Vagina (tissue), 2 donors: ENCODE measurements around the gene STAT4.

ENCODE experiments used
- POLR2A ChIP-seq, 2 donors: fragments of 450-650 bp; IDR thresholded peaks; one replicate each; pipeline ENCODE4 v1.6.1; 2017; ENCODE audit warnings: antibody characterized with exemption in 2 of 2, mild to moderate bottlenecking in 2 of 2, moderate library complexity in 2 of 2
- POLR2AphosphoS5 ChIP-seq, 2 donors: sonication (generic); formaldehyde crosslinking; IDR thresholded peaks; one replicate each; pipeline ENCODE4 v1.9.0; 2017; ENCODE audit warnings: antibody characterized with exemption in 2 of 2, mild to moderate bottlenecking in 2 of 2, low read depth in 1 of 2; ENCODE audit not compliant: insufficient read depth in 1 of 2

GRCh38 chr2:191025135-191025534 is 125.7 kb downstream of the STAT4 start:
- TF ChIP-seq POLR2A (IDR thresholded peaks at IDR 0.05) (no peak), POLR2AphosphoS5 (IDR thresholded peaks at IDR 0.05; ENCODE audit: insufficient read depth in 1 of 2, low read depth in 1 of 2) (no peak)
